Measurements from ENCODE around the gene ITIH1. TPM values are rescaled to one million over a fixed set of nuclear protein-coding genes. Genes with fewer than 3 reads are reported as not detected.

ITIH1 gene
- total RNA-seq, 1 experiment from 2014 or later, result not detected

DNA sequence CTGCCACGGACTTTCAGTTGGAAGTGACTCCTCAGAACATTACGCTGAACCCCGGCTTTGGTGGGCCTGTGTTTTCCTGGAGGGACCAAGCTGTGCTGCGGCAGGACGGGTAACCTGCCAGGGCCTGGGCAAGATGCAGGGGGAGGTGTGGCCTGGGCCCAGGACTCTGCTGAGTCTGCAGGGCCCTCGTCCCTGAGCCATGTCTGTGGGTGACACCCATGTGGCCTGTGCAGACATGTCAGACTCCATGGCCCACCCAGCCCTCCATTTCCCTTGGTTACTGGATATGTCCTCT, 12.3 kb downstream of the ITIH1 start:
- Histone ChIP-seq H3K4me3 (ENCODE audit: low read depth, low read length) (no peak overlapping the region), H3K27me3 (replicated peaks; ENCODE audit: control insufficient read depth, insufficient read depth, low read length) (no peaks in the 10 kb centered on the region), H3K4me1 (no peaks in the 10 kb centered on the region), H3K36me3 (ENCODE audit: control insufficient read depth, insufficient read depth, low read length) (no peaks in the 10 kb centered on the region), H3K9me3 (no peaks in the 10 kb centered on the region)
- Mint-ChIP-seq H3K9me3 (ENCODE audit: unreplicated experiment) (no peaks in the 10 kb centered on the region), H3K27ac (ENCODE audit: unreplicated experiment) (no peak overlapping the region), H3K4me3 (ENCODE audit: unreplicated experiment) (no peak overlapping the region), H3K4me1 (ENCODE audit: low read depth, unreplicated experiment) (no peaks in the 10 kb centered on the region), H3K27me3 (ENCODE audit: insufficient read depth, unreplicated experiment) (no peaks in the 10 kb centered on the region), H3K36me3 (ENCODE audit: insufficient read depth, unreplicated experiment) (no peaks in the 10 kb centered on the region)
- CTCF ChIA-PET, result no interaction called here
- POLR2A ChIA-PET, result no interaction called here
- no TSS peak for BruUV-seq (replicated peaks)
- no peak for DNase-seq
- TF ChIP-seq, protein P1, sequence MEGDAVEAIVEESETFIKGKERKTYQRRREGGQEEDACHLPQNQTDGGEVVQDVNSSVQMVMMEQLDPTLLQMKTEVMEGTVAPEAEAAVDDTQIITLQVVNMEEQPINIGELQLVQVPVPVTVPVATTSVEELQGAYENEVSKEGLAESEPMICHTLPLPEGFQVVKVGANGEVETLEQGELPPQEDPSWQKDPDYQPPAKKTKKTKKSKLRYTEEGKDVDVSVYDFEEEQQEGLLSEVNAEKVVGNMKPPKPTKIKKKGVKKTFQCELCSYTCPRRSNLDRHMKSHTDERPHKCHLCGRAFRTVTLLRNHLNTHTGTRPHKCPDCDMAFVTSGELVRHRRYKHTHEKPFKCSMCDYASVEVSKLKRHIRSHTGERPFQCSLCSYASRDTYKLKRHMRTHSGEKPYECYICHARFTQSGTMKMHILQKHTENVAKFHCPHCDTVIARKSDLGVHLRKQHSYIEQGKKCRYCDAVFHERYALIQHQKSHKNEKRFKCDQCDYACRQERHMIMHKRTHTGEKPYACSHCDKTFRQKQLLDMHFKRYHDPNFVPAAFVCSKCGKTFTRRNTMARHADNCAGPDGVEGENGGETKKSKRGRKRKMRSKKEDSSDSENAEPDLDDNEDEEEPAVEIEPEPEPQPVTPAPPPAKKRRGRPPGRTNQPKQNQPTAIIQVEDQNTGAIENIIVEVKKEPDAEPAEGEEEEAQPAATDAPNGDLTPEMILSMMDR (IDR thresholded peaks at IDR 0.05; ENCODE audit: insufficient read depth in 1 of 2, low read depth in 1 of 2, low read length in 1 of 2, severe bottlenecking in 1 of 2, unreplicated experiment in 1 of 2), result no peak
- intact Hi-C loops (cut with micrococcal nuclease; ENCODE audit: unreplicated experiment), result no loop called here

DNA sequence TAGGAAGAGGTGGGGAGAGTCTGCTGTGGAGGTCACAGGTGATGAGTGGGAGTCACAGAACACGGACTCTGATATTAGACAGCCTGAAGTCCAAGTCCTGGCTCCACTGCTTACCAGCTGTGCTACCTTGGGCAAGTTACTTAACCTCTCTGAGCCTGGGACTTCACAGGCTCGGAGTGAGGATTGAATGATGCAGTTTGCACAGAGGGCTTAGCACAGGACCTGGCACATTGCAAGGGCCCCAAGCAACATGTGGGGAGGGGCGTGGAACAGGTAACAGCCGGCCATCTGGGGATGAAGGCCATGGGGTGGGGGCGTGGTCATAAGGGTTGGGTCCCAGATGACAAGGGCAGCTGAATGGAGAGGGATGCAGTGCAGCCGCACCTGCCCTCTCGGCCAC, 12.9 kb downstream of the ITIH1 start:
- DNase-seq, result no peak
- intact Hi-C loops (cut with micrococcal nuclease; ENCODE audit: unreplicated experiment), result no loop called here
- no peak overlapping the region for H3K4me3 ChIP-seq (ENCODE audit: low read depth, low read length)
- no TSS peak for BruUV-seq (replicated peaks)
- Mint-ChIP-seq H3K27ac (ENCODE audit: unreplicated experiment) (no peak overlapping the region), H3K4me3 (ENCODE audit: unreplicated experiment) (no peak overlapping the region), H3K36me3 (ENCODE audit: insufficient read depth, unreplicated experiment) (no peaks in the 10 kb centered on the region), H3K27me3 (ENCODE audit: insufficient read depth, unreplicated experiment) (no peaks in the 10 kb centered on the region), H3K4me1 (ENCODE audit: low read depth, unreplicated experiment) (no peaks in the 10 kb centered on the region), H3K9me3 (ENCODE audit: unreplicated experiment) (no peaks in the 10 kb centered on the region)
- no peaks in the 10 kb centered on the region for H3K9me3 ChIP-seq
- no peaks in the 10 kb centered on the region for H3K4me1 ChIP-seq
- POLR2A ChIA-PET, result no interaction called here
- H3K27me3 ChIP-seq (replicated peaks; ENCODE audit: control insufficient read depth, insufficient read depth, low read length), result no peaks in the 10 kb centered on the region
- H3K36me3 ChIP-seq (ENCODE audit: control insufficient read depth, insufficient read depth, low read length), result no peaks in the 10 kb centered on the region
- TF ChIP-seq, protein P1 (IDR thresholded peaks at IDR 0.05; ENCODE audit: insufficient read depth in 1 of 2, low read depth in 1 of 2, low read length in 1 of 2, severe bottlenecking in 1 of 2, unreplicated experiment in 1 of 2), result no peak
- CTCF ChIA-PET, result no interaction called here

DNA sequence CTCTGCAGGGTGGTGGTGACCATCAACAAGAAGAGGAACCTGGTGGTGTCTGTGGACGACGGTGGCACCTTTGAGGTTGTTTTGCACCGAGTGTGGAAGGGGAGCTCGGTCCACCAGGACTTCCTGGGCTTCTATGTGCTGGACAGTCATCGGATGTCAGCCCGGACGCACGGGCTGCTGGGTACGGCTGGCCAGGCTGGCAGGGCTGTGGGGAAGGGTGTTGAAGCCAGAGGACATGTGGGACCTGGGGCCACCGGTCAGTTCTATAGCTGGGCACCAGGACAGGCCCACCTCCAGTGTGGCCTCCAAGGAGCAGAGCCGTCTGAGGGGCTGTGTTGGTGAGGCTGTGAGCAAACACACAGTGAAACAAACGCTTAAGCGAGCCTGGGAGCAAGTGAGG, 13.3 kb downstream of the ITIH1 start:
- Mint-ChIP-seq H3K27ac (ENCODE audit: unreplicated experiment) (no peak overlapping the region), H3K4me1 (ENCODE audit: low read depth, unreplicated experiment) (no peaks in the 10 kb centered on the region), H3K9me3 (ENCODE audit: unreplicated experiment) (no peaks in the 10 kb centered on the region), H3K4me3 (ENCODE audit: unreplicated experiment) (no peak overlapping the region), H3K27me3 (ENCODE audit: insufficient read depth, unreplicated experiment) (no peaks in the 10 kb centered on the region), H3K36me3 (ENCODE audit: insufficient read depth, unreplicated experiment) (no peaks in the 10 kb centered on the region)
- H3K4me3 ChIP-seq (ENCODE audit: low read depth, low read length), result no peak overlapping the region
- BruUV-seq (replicated peaks), result no TSS peak
- no peak for DNase-seq
- no peaks in the 10 kb centered on the region for H3K27me3 ChIP-seq (replicated peaks; ENCODE audit: control insufficient read depth, insufficient read depth, low read length)
- TF ChIP-seq, protein P1 (IDR thresholded peaks at IDR 0.05; ENCODE audit: insufficient read depth in 1 of 2, low read depth in 1 of 2, low read length in 1 of 2, severe bottlenecking in 1 of 2, unreplicated experiment in 1 of 2), result no peak
- no peaks in the 10 kb centered on the region for H3K4me1 ChIP-seq
- ChIA-PET CTCF (no interaction called here), POLR2A (no interaction called here)
- intact Hi-C loops (cut with micrococcal nuclease; ENCODE audit: unreplicated experiment), result no loop called here
- H3K36me3 ChIP-seq (ENCODE audit: control insufficient read depth, insufficient read depth, low read length), result no peaks in the 10 kb centered on the region
- no peaks in the 10 kb centered on the region for H3K9me3 ChIP-seq

Measured in Caco-2 (cell line).